Natural killer cell treated with Interleukin-12 subunit alpha and Interleukin-12 subunit beta and Interleukin-15 and Interleukin-18, amount 100 ng/mL, for 72 hours (primary cell): Measurements from ENCODE around the gene RRP36. TPM values are rescaled to one million over a fixed set of nuclear protein-coding genes. Genes with fewer than 3 reads are reported as not detected.

Experiments used
- ATAC-seq, 2 donors: fragments of 150-1000 bp; cut with Tn5 transposase in 1 of 2; sonication (Bioruptor Pico), chemical (Tn5 transposase) in 1 of 2; 2 replicates each; pipeline ENCODE4 v1.10.0; 2021
- DNase-seq: peaks from one replicate; pipeline ENCODE4 v3.0.0; 2022; ENCODE audit warnings: low spot score
- H3K27ac Mint-ChIP-seq, 2 donors: 1 replicate in 1 of 2; 2 replicates in 1 of 2; pipeline ENCODE4 v1.8.0; 2022; ENCODE audit warnings: mixed read lengths in 2 of 2, mild to moderate bottlenecking in 1 of 2, moderate library complexity in 1 of 2
- H3K27me3 Mint-ChIP-seq, 2 donors: 1 replicate in 1 of 2; 2 replicates in 1 of 2; pipeline ENCODE4 v1.8.0; 2022; ENCODE audit warnings: mixed read lengths in 2 of 2
- H3K36me3 Mint-ChIP-seq: one replicate; pipeline ENCODE4 v1.8.0; 2022; ENCODE audit warnings: mixed read lengths
- H3K4me1 Mint-ChIP-seq, 2 donors: 1 replicate in 1 of 2; 2 replicates in 1 of 2; pipeline ENCODE4 v1.8.0; 2022; ENCODE audit warnings: low read depth in 2 of 2, mixed read lengths in 2 of 2, mild to moderate bottlenecking in 1 of 2
- H3K4me3 Mint-ChIP-seq: one replicate; pipeline ENCODE4 v1.8.0; 2022; ENCODE audit warnings: mixed read lengths
- H3K9me3 Mint-ChIP-seq: 2 replicates; pipeline ENCODE4 v1.8.0; 2022; ENCODE audit warnings: mixed read lengths
- total RNA-seq, 2 donors: library from RNA; stranded (reverse); gene quantifications; one replicate each; pipeline ENCODE4 v1.2.3, GENCODE V29; 2022

The RRP36 gene
- total RNA-seq, 2 donors from 2014 or later, result 86.9 to 96.5 TPM

GRCh38 chr6:43054206-43054943 is 33.0 kb downstream of the RRP36 start:
- Mint-ChIP-seq H3K4me1 (peaks cover 52 to 57% of the 10 kb centered on the region in 2 donors), H3K36me3 (no peaks in the 10 kb centered on the region)

DNA sequence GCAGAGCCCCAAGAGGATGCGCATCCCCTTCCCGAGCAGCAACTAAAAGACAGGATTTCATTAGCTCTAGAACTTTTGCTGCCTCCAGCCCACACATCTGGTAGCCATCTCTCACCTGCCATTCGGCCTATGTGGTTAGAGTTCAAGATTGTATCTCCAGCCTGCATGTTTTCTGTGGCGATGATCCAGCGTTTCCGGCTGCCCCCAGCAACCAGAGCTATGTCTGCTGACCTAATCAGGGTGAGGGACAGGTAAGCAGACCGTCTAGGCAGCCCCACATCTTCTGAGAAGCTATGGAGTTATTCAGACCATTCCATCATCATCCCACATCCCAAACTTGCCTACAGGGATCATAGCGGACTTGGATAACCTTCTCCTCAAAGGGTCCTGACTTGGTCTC is 34.5 kb downstream of the RRP36 start:
- Mint-ChIP-seq H3K4me1 (peaks cover 51 to 52% of the 10 kb centered on the region in 2 donors), H3K36me3 (no peaks in the 10 kb centered on the region), H3K4me3 (peak overlapping the region; percentile 18), H3K27me3 (no peaks in the 10 kb centered on the region), H3K9me3 (no peaks in the 10 kb centered on the region), H3K27ac (no peak overlapping the region)
- DNase-seq, result no peak
- no peak for ATAC-seq

More at GRCh38 chr6:43054206-43054943, 33.0 kb downstream of the RRP36 start:
- Mint-ChIP-seq H3K27ac (peak overlapping the region; percentile 94 to 98), H3K27me3 (no peaks in the 10 kb centered on the region), H3K4me3 (peak overlapping the region; percentile 96), H3K9me3 (no peaks in the 10 kb centered on the region)
- DNase-seq (no peak), ATAC-seq (no peak)

GRCh38 chr6:43058531-43058930 is 37.1 kb downstream of the RRP36 start:
- Mint-ChIP-seq H3K27ac (peak overlapping the region; percentile 83 to 92), H3K36me3 (no peaks in the 10 kb centered on the region), H3K9me3 (no peaks in the 10 kb centered on the region), H3K4me1 (peaks cover 36 to 37% of the 10 kb centered on the region in 2 donors), H3K4me3 (peak overlapping the region; percentile 86), H3K27me3 (no peaks in the 10 kb centered on the region)
- ATAC-seq (no peak), DNase-seq (no peak)

DNA sequence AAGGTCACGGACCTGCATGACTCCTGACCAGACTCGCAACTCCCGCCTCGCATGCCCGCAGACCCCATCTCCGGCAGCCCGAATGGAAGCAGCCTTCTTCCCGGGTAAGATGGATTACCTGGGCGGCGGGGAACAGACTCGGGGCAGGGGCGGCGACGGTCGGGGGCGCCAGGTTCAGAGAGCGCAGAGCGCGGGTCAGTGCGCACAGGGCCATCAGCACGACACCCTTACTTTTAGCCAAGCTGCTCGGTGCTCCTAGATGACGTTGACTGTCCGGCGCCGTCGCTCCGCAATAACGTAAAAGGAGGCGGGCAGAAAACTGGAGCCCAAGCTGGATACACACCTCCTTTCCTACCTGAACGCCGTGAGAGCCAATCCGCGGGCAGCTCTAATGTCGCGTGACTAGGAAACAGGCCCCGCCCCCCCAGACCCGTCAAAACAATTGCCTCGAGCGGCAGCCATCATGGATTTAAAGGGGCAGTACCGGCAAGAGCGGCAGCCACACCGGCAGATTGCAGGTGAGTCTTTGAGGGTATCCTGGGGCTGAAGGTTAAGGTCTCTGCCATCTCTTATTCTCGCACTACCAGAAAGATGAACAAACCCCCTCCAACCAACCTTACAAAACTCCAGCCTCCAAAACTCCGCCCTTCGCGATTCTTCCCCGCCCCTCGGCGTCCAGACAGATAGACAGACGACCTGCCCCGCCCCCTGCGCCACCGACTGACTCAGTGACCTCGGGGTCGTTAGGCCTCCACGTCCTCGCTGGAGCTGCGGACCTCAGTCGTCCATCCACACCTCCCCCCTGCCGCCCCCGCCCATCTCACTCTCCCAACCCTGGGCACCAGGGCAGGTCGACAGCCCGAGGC is 38.0 kb downstream of the RRP36 start, which contains the start of the genes KLC4 and MRPL2:
KLC4 (plus strand) TSS at position 464 of the 866 bp plus-strand sequence. CDS start 1,705 bp downstream, outside the sequence.
MRPL2 (minus strand) TSS at position 267 of the 866 bp plus-strand sequence; CDS start at position 214, 53 bp downstream.
- Mint-ChIP-seq H3K27ac (peak within 1 kb of the TSS; percentile 83 to 92), H3K9me3 (no peaks in the 10 kb centered on the region), H3K27me3 (no peaks in the 10 kb centered on the region), H3K4me1 (peaks cover 29 to 30% of the 10 kb centered on the region in 2 donors), H3K36me3 (no peaks in the 10 kb centered on the region), H3K4me3 (peak within 1 kb of the TSS; percentile 86)
- peak; percentile 96 for DNase-seq
- peak; percentile 97 for ATAC-seq

DNA sequence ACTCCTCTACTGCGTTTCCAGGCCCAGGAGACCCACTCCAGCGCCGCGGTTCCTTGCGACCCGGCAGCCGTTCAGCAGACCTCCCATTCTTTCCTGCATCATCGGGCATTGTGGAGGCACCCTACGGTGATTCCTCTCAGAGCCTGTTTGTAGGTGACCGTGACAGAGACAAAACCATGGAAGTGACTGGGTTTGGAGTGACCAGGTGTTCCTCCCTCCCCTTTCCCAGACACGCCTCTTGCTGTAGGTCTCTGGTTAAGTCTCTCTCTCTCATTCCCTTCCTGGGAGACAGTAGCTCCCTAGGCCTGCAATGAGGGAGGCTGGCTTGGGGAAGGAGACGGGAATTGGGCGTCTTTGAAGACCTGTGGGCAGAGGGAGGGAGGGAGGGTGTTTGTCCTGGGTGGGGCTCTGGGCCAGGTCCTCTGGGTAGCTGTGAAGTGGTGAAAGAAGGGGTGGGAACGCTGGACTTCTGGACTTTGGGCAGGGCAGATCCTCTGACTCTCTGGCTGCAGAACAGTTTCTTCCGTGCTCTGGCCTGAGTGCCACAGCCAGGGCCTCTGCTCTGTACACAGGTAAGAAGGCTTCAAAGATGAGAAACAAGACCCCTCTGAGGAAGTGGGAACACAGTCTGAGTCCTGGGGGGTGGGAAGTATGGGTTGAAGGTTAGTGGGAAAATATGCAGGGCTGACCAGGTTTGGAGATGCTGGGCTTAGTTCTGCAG is 38.8 kb downstream of the RRP36 start:
- H3K4me1 Mint-ChIP-seq, result peaks cover 28 to 29% of the 10 kb centered on the region in 2 donors
- H3K36me3 Mint-ChIP-seq, result no peaks in the 10 kb centered on the region

GRCh38 chr6:43060755-43061633 is 39.6 kb downstream of the RRP36 start:
- Mint-ChIP-seq H3K9me3 (no peaks in the 10 kb centered on the region), H3K27ac (peak overlapping the region; percentile 32 to 92), H3K4me3 (peak overlapping the region; percentile 86), H3K36me3 (no peaks in the 10 kb centered on the region), H3K4me1 (peaks cover 25 to 28% of the 10 kb centered on the region in 2 donors), H3K27me3 (no peaks in the 10 kb centered on the region)
- DNase-seq (no peak), ATAC-seq (no peak)

More for the DNA sequence above, 38.8 kb downstream of the RRP36 start:
- peak overlapping the region; percentile 86 for H3K4me3 Mint-ChIP-seq
- DNase-seq, result no peak
- no peaks in the 10 kb centered on the region for H3K27me3 Mint-ChIP-seq
- peak overlapping the region; percentile 83 to 92 for H3K27ac Mint-ChIP-seq
- ATAC-seq, result no peak
- H3K9me3 Mint-ChIP-seq, result no peaks in the 10 kb centered on the region

DNA sequence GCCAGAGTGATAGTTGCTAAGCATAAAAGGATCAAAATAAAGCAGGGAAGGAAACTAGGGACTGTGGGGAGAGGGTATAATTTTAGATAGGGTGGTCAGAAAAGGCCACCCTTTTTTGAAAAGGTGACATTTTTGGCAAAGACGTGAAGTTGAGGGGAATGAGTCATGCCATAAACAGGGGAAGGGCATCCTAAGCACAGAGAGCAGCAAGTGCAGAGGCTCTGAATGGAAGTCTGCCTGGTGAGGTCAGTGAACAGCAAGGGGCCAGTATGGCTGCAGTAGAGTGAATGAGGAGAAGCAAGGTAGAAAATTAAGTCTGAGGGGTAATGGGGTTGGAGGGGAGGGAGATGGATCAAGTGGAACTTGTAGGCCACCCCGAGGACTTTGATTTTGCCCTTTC is 40.4 kb downstream of the RRP36 start:
- Mint-ChIP-seq H3K36me3 (no peaks in the 10 kb centered on the region), H3K9me3 (no peaks in the 10 kb centered on the region), H3K4me1 (peaks cover 24 to 28% of the 10 kb centered on the region in 2 donors), H3K27me3 (no peaks in the 10 kb centered on the region), H3K4me3 (no peak overlapping the region), H3K27ac (peak overlapping the region in 1 of 2 donors; percentile 32)
- DNase-seq (no peak), ATAC-seq (no peak)

- no peak overlapping the region for H3K4me3 Mint-ChIP-seq
- H3K27me3 Mint-ChIP-seq, result no peaks in the 10 kb centered on the region
- ATAC-seq (no peak), DNase-seq (no peak)
- no peaks in the 10 kb centered on the region for H3K36me3 Mint-ChIP-seq
- H3K27ac Mint-ChIP-seq, result no peak overlapping the region
- no peaks in the 10 kb centered on the region for H3K9me3 Mint-ChIP-seq
- H3K4me1 Mint-ChIP-seq, result peaks cover 24 to 26% of the 10 kb centered on the region in 2 donors
Observed at GRCh38 chr6:43062818-43063217, 41.4 kb downstream of the RRP36 start.

- Mint-ChIP-seq H3K9me3 (no peaks in the 10 kb centered on the region), H3K36me3 (peaks cover 8% of the 10 kb centered on the region), H3K4me3 (no peak overlapping the region), H3K4me1 (no peaks in the 10 kb centered on the region), H3K27ac (no peak overlapping the region), H3K27me3 (no peaks in the 10 kb centered on the region)
- ATAC-seq (peak in 1 of 2 donors; percentile 40), DNase-seq (no peak)
Observed at GRCh38 chr6:43070028-43070632, 48.7 kb downstream of the RRP36 start.

DNA sequence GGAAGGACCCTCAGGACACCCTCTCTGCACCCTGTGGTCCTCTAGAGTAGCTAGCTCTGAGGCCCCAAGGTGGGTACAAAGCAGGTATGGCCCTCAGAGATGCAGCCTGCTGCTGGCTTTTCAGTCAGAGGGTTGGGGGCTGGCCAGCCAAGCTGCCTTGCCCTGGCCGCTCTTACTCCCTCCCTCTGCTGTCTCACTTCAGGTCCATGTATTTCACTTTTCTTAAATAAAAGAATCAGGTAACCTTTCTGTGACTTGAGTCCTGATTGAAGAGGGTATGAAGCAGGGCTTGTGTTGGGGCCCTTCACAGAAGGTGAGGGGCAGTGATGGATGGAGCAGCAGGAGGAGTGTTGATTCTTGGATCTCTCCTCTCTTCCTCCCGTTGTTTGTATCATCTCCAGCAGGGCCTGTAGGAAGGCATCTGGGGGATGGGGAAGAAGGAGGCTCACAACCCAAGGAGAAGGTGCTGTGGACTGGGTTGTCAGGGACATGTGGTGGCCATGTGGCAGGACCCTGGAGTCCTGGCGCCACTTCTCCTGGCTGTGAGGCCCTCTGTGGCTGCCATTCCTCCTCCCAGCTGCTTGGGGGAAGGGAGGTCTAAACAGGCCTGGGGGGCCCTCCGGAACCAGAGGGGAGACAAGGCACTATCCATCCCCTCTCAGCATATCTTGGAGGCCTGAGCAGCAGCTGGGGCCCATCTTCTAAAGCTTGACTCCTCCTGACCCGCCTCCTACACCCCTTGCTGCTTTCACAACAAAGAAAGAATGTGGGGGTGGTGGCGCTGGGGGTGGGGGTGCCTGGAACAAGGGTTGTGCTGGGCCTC is 53.6 kb downstream of the RRP36 start:
- peaks cover 0 to 14% of the 10 kb centered on the region in 2 donors for H3K27me3 Mint-ChIP-seq
- H3K36me3 Mint-ChIP-seq, result peaks cover 8% of the 10 kb centered on the region
- H3K9me3 Mint-ChIP-seq, result no peaks in the 10 kb centered on the region
- H3K4me3 Mint-ChIP-seq, result peak overlapping the region; percentile 10
- no peak overlapping the region for H3K27ac Mint-ChIP-seq
- H3K4me1 Mint-ChIP-seq, result peaks cover 7% of the 10 kb centered on the region in 2 donors
- DNase-seq (no peak), ATAC-seq (no peak)

GRCh38 chr6:43075670-43076463 is 54.4 kb downstream of the RRP36 start, which contains the start of gene PTK7:
PTK7 (plus strand) TSS chr6:43076314; CDS start chr6:43076489, 175 bp downstream.
- Mint-ChIP-seq H3K4me1 (peaks cover 7% of the 10 kb centered on the region in 2 donors), H3K27ac (no peak within 1 kb of the TSS), H3K9me3 (no peaks in the 10 kb centered on the region), H3K4me3 (peak within 1 kb of the TSS; percentile 45), H3K36me3 (peaks cover 8% of the 10 kb centered on the region), H3K27me3 (peaks cover 0 to 14% of the 10 kb centered on the region in 2 donors)
- no peak for DNase-seq
- ATAC-seq, result peak; percentile 42 to 54
